SK-N-MC (cell line): ENCODE results near the gene NMRAL1.

ENCODE experiments used
- EZH2 ChIP-seq: fragments of 200-600 bp; sonication (generic); IDR thresholded peaks from one replicate; pipeline ENCODE4 v1.6.1; 2017; ENCODE audit warnings: antibody characterized with exemption
- POLR2AphosphoS5 ChIP-seq: IDR thresholded peaks from 2 replicates; pipeline ENCODE4 v1.6.1; 2012; ENCODE audit warnings: mild to moderate bottlenecking, low read depth, low read length, borderline replicate concordance

DNA sequence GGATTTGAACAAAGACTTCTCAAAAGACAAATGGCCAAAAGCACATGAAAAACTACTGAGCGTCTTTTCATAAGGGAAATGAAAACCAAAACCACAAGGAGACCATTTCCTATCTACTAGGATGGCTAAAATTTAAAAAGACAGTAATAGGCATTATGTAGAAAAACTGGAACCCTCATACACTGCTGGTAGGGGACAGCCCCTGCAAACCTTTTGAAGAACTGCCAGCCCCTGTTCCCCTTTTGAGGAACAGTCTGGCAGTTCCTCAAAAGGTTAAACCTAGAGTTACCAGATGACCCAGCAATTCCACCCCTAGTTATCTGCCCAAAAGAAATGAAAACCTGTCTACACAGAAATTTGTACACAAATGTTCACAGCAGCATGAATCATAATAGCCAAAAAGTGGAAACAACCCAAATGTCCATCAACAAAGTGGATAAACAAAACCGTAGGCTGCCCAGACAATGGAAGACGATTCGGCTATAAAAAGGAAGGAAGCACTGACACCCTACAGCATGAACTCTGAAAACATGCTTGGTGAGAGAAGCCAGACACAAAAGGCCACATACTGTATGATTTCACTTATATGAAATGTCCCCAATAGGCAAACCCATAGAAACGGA lies 41.3 kb upstream of the NMRAL1 start:
- TF ChIP-seq POLR2AphosphoS5 (no peak), EZH2 (no peak)
